Measurements from ENCODE around the gene KRT17. TPM values are rescaled to one million over a fixed set of nuclear protein-coding genes. Genes with fewer than 3 reads are reported as not detected.
"Not testable (repeated sequence)": the region's sequence is repeated elsewhere in the genome, so short reads cannot be mapped to it uniquely, and the experiment has no call there.

The KRT17 gene
- total RNA-seq, 4 donors from 2014 or later = 37.6 TPM; not detected in 3

DNA sequence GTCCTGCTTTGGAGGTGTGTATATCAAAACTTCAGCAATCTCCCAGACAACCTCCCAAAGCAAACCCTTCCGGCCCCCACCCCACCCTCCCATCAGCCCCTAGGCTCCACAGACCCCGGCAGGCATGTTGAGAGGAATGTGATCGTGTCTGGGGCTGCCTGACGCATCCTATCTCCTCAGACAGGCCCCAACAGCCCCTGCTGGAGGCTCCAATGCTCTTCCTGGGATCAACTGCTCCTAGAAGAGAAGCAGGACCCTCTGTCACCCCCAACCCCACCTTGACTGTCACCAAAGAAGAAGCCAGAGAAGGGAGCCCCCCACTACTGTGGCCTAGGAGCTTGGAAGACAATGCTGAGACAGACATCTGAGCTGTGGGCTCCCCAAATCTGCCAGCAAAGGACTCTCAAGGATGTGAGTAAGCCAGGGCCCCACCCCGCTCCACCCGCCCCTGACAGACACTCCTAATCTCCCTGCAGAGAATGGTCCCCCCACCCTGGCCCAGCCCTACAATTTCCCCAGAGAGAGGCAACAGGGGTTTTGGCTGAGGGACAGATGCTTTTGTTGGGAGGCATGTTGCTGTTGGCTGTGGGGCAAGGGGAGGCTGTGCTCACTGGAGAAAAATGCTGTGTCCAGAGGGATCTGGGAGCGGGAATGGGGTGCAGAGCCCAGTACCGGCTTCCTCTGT is 36.1 kb downstream of the KRT17 start:
- intact Hi-C loops (cut with DNase I; ENCODE audit: low total_unique reads) = no loop called here
- Histone ChIP-seq H3K9me3 (no peaks in the 10 kb centered on the region), H3K27ac (no peak overlapping the region), H3K27me3 (no peaks in the 10 kb centered on the region), H3K4me3 (no peak overlapping the region), H3K4me1 (peaks cover 0 to 4% (median 2%) of the 10 kb centered on the region in 4 donors), H3K36me3 (no peaks in the 10 kb centered on the region)
- TF ChIP-seq POLR2A (IDR thresholded peaks at IDR 0.05) (no peak), EP300 (IDR thresholded peaks at IDR 0.05; ENCODE audit: low read depth) (no peak), POLR2AphosphoS5 (IDR thresholded peaks at IDR 0.05) (no peak)
- TF ChIP-seq, protein P1, sequence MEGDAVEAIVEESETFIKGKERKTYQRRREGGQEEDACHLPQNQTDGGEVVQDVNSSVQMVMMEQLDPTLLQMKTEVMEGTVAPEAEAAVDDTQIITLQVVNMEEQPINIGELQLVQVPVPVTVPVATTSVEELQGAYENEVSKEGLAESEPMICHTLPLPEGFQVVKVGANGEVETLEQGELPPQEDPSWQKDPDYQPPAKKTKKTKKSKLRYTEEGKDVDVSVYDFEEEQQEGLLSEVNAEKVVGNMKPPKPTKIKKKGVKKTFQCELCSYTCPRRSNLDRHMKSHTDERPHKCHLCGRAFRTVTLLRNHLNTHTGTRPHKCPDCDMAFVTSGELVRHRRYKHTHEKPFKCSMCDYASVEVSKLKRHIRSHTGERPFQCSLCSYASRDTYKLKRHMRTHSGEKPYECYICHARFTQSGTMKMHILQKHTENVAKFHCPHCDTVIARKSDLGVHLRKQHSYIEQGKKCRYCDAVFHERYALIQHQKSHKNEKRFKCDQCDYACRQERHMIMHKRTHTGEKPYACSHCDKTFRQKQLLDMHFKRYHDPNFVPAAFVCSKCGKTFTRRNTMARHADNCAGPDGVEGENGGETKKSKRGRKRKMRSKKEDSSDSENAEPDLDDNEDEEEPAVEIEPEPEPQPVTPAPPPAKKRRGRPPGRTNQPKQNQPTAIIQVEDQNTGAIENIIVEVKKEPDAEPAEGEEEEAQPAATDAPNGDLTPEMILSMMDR (IDR thresholded peaks at IDR 0.05) = no peak
- DNase-seq = no peak
- WGBS, 2 donors (ENCODE audit: low coverage in 1 of 2) = 72% methylated on average over 3 of the region's 8 CpGs; no CpG with 5 or more reads in 1 of the 2 donors
- in situ Hi-C loops (cut with MboI; ENCODE audit: low pct_ligation_motif_present in 1 of 4, low pct_unique_long_range_greater_than_20kb in 1 of 4, low sequenced_read_pairs in 3 of 4) = no loop called here

DNA sequence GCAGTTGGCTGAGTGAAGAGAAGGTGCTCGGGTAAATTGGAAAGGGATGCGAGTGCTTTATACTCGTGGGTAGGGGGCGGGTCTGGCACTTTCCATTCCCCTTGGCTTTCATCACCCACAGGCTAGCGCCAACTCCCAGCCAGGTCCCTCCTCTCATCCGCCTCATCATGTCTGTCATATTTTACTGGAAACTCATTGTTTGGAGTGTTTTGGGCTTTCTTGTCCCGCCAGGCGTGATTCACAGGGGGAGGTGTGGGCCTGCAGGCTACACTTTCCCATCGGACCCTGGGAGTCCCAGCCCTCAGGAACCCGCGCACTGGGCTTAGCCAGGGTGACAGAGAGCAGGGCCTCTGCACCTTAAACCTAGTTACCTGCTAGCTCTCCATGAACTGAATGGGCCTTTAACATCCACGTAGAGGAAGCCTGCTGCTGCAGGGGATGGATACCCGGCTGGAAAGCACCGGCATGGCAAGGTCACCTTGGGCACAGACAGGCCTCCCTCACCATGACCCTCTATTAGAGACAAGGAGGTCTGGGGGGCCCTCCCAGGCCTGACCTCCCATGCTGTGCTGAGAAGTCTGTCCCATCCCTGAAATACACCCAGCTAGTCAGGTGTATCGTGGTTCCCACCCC is 37.4 kb downstream of the KRT17 start, which contains the start of gene KRT14:
TSS of gene KRT14 (minus strand) at position 33 of the 633 bp plus-strand sequence. CDS start 61 bp downstream, outside the sequence.
- Histone ChIP-seq H3K4me3 (no peak within 1 kb of the TSS), H3K27me3 (no peaks in the 10 kb centered on the region), H3K9me3 (no peaks in the 10 kb centered on the region), H3K27ac (no peak within 1 kb of the TSS), H3K36me3 (no peaks in the 10 kb centered on the region), H3K4me1 (peaks cover 0 to 11% (median 4%) of the 10 kb centered on the region in 4 donors)
- TF ChIP-seq POLR2AphosphoS5 (IDR thresholded peaks at IDR 0.05) = no peak
- TF ChIP-seq POLR2A (IDR thresholded peaks at IDR 0.05) = no peak
- TF ChIP-seq, protein P1 (IDR thresholded peaks at IDR 0.05) = no peak
- no peak for TF ChIP-seq EP300 (IDR thresholded peaks at IDR 0.05; ENCODE audit: low read depth)
- WGBS, 2 donors (ENCODE audit: low coverage in 1 of 2) = 89% methylated on average over 14 of the region's 15 CpGs; no CpG with 5 or more reads in 1 of the 2 donors
- intact Hi-C loops (cut with DNase I; ENCODE audit: low total_unique reads) = no loop called here
- no peak for DNase-seq
- in situ Hi-C loops (cut with MboI; ENCODE audit: low pct_ligation_motif_present in 1 of 4, low pct_unique_long_range_greater_than_20kb in 1 of 4, low sequenced_read_pairs in 3 of 4) = no loop called here

DNA sequence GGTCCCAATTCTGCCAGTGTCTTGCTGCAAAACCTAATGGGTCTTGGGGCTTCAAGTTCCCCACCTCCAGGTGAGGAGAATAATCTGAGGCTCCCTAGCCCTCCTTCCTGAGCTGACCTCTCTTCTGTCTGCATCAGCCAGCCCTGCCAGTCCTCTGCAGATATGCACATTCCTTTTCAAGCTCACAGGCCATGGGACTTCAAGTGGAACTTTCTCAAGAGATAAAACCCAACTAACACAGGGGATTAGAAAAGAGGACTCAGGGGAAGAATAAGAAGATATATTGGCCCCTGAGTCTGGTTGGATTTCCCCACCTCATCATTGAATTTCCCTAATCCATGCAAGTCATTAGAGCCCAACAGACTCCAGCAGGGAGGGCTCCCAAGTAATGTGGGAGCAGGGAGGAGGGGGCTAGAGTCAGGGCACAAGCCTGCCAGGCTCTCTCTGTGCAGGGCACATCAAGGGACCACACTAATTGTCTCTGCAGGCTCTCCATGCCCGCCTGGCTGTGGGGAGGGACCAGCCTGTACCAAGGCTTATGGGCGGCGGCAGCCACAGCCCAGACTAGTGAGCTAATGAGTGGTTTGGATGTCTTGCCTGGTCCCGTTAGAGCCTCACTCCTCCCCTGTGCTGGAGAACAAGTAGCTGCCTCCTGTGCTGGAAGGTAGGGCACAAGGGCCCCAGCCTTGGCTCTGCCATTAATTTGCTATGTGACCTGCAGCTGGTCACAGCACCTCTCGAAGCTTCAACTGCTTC is 38.9 kb downstream of the KRT17 start:
- in situ Hi-C loops (cut with MboI; ENCODE audit: low pct_ligation_motif_present in 1 of 4, low pct_unique_long_range_greater_than_20kb in 1 of 4, low sequenced_read_pairs in 3 of 4) = no loop called here
- H3K27me3 ChIP-seq = no peaks in the 10 kb centered on the region
- intact Hi-C loops (cut with DNase I; ENCODE audit: low total_unique reads) = no loop called here
- no peak overlapping the region for H3K4me3 ChIP-seq
- TF ChIP-seq POLR2A (IDR thresholded peaks at IDR 0.05) (no peak), EP300 (IDR thresholded peaks at IDR 0.05; ENCODE audit: low read depth) (no peak), POLR2AphosphoS5 (IDR thresholded peaks at IDR 0.05) (no peak)
- TF ChIP-seq, protein P1 (IDR thresholded peaks at IDR 0.05) = no peak
- no peak for DNase-seq
- H3K27ac ChIP-seq = no peak overlapping the region
- 69% methylated on average over 5 of the region's 5 CpGs; no CpG with 5 or more reads in 1 of the 2 donors for WGBS, 2 donors (ENCODE audit: low coverage in 1 of 2)
- peaks cover 0 to 11% (median 4%) of the 10 kb centered on the region in 4 donors for H3K4me1 ChIP-seq
- no peaks in the 10 kb centered on the region for H3K9me3 ChIP-seq
- H3K36me3 ChIP-seq = no peaks in the 10 kb centered on the region

DNA sequence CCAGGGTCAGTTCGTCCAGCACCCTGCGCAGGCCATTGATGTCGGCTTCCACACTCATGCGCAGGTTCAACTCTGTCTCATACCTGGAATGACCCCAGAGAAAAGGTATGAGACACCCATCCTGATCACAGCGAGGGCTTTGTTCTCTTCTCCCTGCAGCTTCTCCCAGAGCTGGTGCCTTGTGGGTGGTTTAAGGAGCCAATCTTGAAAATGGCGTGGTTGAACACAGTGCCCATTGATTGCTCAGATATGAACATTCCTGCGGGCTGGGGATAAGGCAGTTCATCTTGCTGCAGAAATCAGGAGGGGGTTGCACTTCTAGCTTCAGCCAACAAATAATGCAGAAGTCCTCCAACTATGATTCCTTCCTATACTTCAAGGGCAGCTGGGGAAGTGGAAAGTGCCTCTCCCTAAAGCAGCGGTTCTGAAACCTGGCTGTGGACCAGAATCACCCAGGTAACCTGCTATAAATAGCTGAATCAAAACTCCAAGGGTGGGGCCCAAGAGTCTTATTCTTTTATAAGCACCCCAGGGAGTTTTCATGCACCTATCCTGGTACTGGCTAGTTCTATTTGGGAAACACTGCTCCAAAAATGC is 39.9 kb downstream of the KRT17 start:
- H3K27me3 ChIP-seq; H3K9me3 ChIP-seq; DNase-seq; intact Hi-C loops (cut with DNase I; ENCODE audit: low total_unique reads); H3K36me3 ChIP-seq; H3K4me3 ChIP-seq; H3K27ac ChIP-seq; in situ Hi-C loops (cut with MboI; ENCODE audit: low pct_ligation_motif_present in 1 of 4, low pct_unique_long_range_greater_than_20kb in 1 of 4, low sequenced_read_pairs in 3 of 4): not testable (repeated sequence)
- peaks cover 0 to 11% (median 4%) of the 10 kb centered on the region in 4 donors for H3K4me1 ChIP-seq
- 0 to 78% methylated on average over 1 to 8 of the region's 8 CpGs for WGBS, 2 donors (ENCODE audit: low coverage in 1 of 2)
